Measurements from ENCODE around the gene MDC1. TPM values are rescaled to one million over a fixed set of nuclear protein-coding genes. Genes with fewer than 3 reads are reported as not detected.

MDC1 gene
- total and polyA plus RNA-seq, 2 of the 13 experiments (the other 11 are each of a cell fraction or from before 2014, with no cell fraction given) = 8.4 to 14.0 TPM

GRCh38 chr6:30720738-30721197 is 3.7 kb upstream of the MDC1 start (continued):
- TF ChIP-seq ZNF841 (CRISPR knock-in tag; IDR thresholded peaks at IDR 0.05; ENCODE audit: borderline replicate concordance) (peak; percentile 78; the same call in 1 of the 2 replicates), ZNF768 (CRISPR knock-in tag; IDR thresholded peaks at IDR 0.05) (peak; percentile 54; the same call in 1 of the 2 replicates), ZNF20 (CRISPR knock-in tag; IDR thresholded peaks at IDR 0.05) (peak; percentile 84), KDM4B (CRISPR knock-in tag; IDR thresholded peaks at IDR 0.05) (no peak), ZNF431 (CRISPR knock-in tag; IDR thresholded peaks at IDR 0.05; ENCODE audit: borderline replicate concordance, low read depth) (peak; percentile 36; the same call in 1 of the 2 replicates), ZNF274 (CRISPR knock-in tag; IDR thresholded peaks at IDR 0.05) (no peak), SP140L (CRISPR knock-in tag; IDR thresholded peaks at IDR 0.05; ENCODE audit: borderline replicate concordance) (no peak), ZNF816 (CRISPR knock-in tag; IDR thresholded peaks at IDR 0.05; ENCODE audit: borderline replicate concordance) (peak; percentile 21; the same call in 1 of the 2 replicates), HMGXB4 (CRISPR knock-in tag; IDR thresholded peaks at IDR 0.05; ENCODE audit: borderline replicate concordance in 1 of 2, low read depth in 1 of 2) (no peak; a peak in 1 of 4 replicates), SNRNP70 (IDR thresholded peaks at IDR 0.05; ENCODE audit: low read depth, low read length) (no peak), DMAP1 (CRISPR knock-in tag; IDR thresholded peaks at IDR 0.05) (no peak), ETV6 (CRISPR knock-in tag; conservative IDR thresholded peaks at IDR 0.05) (no peak), NCOA2 (CRISPR knock-in tag; IDR thresholded peaks at IDR 0.05) (no peak), MXI1 (IDR thresholded peaks at IDR 0.05; ENCODE audit: borderline replicate concordance, low read depth, low read length) (peak; percentile 25; the same call in 1 of the 3 replicates), ZNF441 (CRISPR knock-in tag; IDR thresholded peaks at IDR 0.05; ENCODE audit: borderline replicate concordance) (no peak; the same call in 1 of the 2 replicates), TAF15 (IDR thresholded peaks at IDR 0.05; ENCODE audit: low read depth, low read length, poor library complexity, severe bottlenecking) (peak; percentile 76), NFE2L2 (IDR thresholded peaks at IDR 0.05; ENCODE audit: low read length) (no peak), POLR2G (IDR thresholded peaks at IDR 0.05; ENCODE audit: low read depth, low read length) (peak; percentile 14; the same call in 1 of the 2 replicates), ZBTB43 (CRISPR knock-in tag; conservative IDR thresholded peaks at IDR 0.05) (0 out of 2 replicates have a peak, but pooled peaks have one; percentile 25), ZC3H4 (CRISPR knock-in tag; IDR thresholded peaks at IDR 0.05; ENCODE audit: borderline replicate concordance) (peak; percentile 56; the same call in 1 of the 2 replicates), U2AF2 (IDR thresholded peaks at IDR 0.05; ENCODE audit: low read depth, low read length) (no peak), ZNF616 (CRISPR knock-in tag; IDR thresholded peaks at IDR 0.05; ENCODE audit: low read depth) (no peak), ZBTB7B (CRISPR knock-in tag; IDR thresholded peaks at IDR 0.05) (peak; percentile 30; the same call in 1 of the 2 replicates), HDAC6 (IDR thresholded peaks at IDR 0.05; ENCODE audit: low read depth, low read length) (0 out of 2 replicates have a peak, but pooled peaks have one; percentile 10)
- TF ChIP-seq, protein P1, sequence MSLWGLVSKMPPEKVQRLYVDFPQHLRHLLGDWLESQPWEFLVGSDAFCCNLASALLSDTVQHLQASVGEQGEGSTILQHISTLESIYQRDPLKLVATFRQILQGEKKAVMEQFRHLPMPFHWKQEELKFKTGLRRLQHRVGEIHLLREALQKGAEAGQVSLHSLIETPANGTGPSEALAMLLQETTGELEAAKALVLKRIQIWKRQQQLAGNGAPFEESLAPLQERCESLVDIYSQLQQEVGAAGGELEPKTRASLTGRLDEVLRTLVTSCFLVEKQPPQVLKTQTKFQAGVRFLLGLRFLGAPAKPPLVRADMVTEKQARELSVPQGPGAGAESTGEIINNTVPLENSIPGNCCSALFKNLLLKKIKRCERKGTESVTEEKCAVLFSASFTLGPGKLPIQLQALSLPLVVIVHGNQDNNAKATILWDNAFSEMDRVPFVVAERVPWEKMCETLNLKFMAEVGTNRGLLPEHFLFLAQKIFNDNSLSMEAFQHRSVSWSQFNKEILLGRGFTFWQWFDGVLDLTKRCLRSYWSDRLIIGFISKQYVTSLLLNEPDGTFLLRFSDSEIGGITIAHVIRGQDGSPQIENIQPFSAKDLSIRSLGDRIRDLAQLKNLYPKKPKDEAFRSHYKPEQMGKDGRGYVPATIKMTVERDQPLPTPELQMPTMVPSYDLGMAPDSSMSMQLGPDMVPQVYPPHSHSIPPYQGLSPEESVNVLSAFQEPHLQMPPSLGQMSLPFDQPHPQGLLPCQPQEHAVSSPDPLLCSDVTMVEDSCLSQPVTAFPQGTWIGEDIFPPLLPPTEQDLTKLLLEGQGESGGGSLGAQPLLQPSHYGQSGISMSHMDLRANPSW (CRISPR knock-in tag; IDR thresholded peaks at IDR 0.05; ENCODE audit: borderline replicate concordance) = peak; percentile 37; the same call in 1 of the 2 replicates

All from HepG2 (cell line).